NCI-H2196 (cell line): ENCODE results near the gene PARD3B.

Experiments used
- DNase-seq: peaks from one replicate; lab custom pipeline; 2025; ENCODE audit not compliant: unreplicated experiment; lab: John Stamatoyannopoulos, UW

The PARD3B gene

DNA sequence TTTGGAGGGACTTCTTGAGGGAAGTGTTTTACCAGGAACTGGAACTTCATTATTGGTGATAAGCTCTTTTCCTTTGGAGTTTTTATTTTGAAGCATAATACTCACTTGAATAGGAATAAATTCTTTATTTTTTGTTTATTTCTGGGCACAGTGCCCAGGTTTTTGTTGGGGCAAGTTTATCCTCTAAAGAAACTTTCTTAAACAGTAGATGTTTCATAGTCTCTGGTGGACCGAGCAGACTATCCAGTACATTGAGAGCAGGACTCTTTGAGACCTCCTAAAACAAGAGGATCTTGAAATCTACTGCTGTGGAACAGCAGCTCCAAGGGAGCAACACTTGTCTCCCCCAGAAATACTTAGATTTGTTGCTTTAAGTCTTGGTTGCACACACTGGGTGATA is 109.4 kb downstream of the PARD3B start:
- DNase-seq = no peak

DNA sequence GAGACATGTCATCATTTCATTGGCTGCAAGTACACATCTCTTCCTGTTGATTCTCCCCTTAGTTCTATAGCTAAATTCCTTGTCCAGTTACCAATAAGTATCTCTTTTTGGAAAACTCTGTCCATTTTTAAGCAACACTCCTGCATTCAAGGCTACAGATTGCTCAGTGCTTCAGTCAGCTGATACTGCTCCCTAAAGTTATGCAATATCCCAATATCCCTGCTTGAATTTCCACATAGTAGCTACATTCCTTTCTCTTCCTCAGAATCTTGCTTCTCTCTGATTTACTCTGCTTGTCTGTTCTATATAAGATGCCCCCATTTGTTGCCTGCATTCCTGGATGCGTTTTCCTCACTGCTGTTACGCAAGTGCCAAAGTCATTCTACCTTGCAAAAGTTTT is 109.8 kb downstream of the PARD3B start:
- DNase-seq = no peak

DNA sequence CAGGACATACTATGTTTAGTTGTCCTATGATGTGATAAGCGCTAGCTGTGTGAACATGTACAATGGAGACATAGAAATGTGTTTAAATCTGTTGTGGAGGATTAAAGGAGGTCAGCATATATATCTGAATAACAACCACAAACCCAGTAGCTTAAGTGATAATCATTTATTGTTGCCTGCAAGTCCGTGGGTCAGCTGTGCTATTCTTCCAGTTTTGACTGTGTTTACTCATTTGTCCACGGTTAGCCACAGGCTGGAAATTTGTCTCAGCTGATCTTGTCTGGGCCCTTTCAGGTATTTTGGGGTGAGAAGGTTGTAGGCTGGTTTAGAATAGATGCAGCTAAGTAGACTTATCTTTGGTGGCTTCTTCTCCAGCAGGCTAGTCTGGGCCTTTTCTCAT is 110.4 kb downstream of the PARD3B start:
- DNase-seq = no peak

DNA sequence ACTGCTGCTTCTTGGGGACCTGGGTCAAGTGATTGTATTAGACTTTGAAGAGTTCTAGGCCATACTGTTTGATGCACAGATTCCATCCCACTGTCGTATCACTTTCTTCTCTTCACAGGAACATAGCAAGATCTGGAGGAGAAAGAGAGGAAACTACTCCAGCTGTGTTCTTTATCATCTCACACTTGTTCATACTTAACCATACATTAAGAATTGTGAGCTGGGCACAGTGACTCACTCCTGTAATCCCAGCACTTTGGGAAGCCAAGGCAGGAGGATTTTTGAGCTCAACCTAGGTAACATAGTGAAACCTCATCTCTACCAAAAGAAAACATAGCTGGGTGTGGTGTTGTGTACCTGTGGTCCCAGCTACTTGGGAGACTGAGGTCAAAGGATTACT is 111.7 kb downstream of the PARD3B start:
- DNase-seq = no peak

DNA sequence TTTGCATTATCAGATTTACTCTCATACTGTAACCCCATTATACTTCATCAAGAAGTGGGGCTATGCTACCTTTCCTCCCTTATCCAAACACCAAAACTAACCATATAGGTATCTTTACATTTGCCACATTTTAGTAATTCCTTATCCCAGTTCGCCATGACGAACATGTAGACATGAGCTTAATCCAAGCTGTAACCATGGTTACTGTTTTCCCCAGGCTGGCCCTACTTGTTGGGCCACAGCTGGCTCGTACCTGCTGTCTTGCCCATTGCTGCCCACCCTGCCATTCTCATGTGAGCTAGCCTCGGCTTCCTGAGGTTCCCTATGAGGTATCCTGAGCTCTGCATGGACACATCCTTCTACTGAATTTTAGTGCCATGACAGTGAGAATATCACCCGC is 117.7 kb downstream of the PARD3B start:
- DNase-seq = no peak

DNA sequence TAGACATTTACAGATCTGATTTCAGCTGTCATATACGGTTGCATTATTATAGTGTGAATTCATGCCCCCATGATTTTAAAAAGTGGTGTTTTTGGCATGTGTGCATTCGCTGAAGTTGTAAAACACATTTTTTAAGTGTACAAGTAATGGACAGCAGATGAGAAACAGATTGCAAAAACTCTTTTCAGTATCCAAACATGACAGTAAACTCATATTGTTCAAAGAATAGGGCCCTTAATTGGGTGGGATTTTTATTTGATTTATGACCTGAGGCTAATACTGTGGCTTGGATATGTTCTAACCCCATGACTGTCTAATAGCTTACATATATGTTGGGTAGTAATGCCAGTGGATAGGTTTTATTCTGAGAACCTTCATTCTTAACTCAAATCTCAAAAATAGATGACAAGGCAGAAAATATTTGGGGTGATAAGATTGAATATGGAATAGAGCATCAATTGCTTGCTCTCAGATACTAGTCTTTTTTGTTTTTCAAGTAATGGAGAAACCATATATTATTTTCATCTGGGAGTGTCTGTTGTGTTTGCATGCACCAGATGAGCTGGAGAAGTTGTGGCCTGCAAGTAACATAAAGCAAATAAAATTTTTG is 118.6 kb downstream of the PARD3B start:
- DNase-seq = no peak

DNA sequence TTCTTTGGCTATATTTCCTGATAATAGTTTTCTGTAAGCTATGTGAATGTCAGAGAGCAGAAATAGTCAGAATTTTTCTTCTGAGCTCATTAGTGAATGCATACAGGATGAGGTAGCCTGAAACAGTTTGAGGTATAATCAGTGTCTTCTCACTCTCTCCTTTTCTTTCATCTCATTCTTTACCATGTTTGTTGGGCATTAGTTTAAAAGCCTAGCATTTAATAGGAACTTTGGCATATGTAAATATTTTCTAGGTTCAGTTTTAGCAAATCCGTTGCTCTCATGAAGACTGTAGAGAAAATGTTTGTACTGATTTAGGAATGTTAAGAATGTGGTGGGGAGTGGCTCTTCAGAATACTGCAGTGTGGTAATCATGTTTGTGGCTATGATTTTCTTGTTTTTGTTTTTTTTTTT is 119.4 kb downstream of the PARD3B start:
- no peak for DNase-seq

DNA sequence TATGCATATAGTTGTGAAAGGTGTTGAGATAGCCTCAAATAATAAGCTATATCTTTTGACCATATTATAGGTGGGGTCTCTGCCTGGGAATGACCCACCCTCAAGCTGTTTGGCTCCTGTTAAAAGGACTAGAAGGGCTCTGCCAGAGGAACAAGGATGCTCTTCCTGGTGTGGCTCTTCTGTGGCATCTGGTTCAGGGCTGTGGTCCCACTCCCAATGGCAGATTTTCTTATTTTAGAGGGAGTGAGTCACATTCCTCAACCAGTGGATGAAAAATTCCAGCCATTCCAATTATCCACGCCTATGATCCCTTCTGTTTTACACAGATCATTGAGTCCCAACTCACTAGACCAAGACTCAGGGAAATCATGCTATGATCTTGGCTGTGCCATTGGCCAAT is 119.9 kb downstream of the PARD3B start:
- DNase-seq = no peak

DNA sequence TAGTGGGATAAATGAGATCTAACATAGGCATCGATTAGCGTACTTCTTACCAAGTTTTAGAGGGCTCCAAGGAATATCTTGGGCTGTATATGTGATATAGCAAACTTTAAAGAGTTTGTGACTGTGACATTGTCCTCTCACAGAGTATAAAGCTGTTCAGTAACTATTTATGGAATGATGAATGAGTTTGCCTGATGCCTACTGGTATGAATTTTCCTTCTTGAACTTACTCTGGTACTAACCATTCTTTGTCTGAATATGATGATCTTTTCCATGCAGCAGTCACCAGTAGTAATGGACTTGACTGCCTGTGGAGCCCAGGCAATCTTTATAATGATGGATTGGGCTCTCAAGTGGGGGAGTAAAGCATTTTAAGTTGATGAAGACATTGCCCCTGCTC is 120.5 kb downstream of the PARD3B start:
- no peak for DNase-seq

DNA sequence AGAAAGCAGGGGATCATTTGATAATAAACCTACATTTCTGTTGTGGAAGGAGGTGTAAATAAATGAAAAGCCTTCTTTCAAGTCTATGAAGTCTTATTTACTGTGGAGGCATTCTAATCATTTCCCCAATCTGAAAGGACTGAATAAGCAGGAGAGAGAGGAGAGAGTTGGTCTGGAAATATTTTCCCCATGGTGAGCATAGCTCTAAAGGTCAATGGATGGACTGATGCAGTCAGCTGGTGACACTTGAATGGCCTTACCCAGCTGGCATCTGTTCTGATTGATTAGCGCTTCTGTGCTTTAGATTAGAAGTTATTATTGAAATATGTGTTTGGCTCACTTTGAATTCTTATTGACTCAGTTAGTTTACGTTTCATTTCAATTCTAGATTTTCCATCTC is 122.7 kb downstream of the PARD3B start:
- DNase-seq = no peak

DNA sequence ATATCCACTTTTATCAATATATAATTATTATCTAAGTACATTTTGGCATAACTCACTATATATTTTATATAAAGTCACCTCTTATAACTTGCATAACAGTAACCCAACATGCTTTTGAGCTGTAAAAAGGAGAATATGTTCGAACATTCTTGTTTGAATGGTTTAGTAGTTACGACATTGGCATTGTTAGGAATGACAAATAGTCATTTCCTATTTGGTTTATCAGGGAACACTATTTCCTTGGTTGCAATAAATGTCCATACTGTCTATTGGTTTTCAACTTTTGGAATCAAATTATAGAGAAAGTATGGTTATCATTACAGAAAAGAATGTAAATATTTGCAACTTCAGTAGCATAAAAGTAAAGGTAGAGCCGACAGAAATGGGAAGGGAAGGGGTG is 124.1 kb downstream of the PARD3B start:
- no peak for DNase-seq

DNA sequence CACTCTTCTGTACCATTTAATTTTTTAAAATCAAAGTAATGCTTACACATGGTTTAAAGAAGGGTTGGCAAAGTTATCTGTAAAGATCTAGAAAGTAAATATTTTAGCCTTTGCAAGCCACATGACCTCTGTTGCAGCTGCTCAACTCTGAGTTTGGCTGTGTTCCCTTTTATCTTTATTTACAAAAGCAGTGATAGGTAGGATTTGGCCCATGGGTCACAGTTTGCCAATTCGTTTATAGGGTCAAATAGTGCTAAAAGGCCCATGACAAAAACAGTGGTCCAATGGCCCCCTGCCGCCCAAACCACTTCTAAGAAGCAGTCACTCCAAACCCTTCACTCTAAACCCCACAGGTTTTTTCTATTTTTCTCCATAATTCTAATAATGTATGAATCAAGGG is 124.8 kb downstream of the PARD3B start:
- DNase-seq = no peak

DNA sequence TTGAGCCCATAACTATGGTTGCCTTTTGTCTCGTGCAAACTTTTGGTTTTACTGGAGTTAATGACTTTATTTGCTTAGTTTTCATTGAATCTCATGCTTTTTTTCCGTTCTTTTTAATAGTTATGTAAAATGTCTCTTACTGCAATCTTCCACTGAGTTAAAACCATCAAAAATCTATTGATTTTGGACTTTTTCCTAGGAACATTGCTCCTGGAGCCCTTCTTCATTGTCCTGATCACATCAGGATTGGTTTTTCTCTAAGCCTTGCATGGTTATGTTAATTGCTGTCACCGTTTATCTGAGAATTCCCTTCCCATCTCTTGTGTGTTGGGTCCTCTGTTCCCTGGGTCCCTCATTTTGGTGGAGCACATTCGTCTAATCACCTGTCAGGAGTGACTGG is 125.5 kb downstream of the PARD3B start:
- no peak for DNase-seq

DNA sequence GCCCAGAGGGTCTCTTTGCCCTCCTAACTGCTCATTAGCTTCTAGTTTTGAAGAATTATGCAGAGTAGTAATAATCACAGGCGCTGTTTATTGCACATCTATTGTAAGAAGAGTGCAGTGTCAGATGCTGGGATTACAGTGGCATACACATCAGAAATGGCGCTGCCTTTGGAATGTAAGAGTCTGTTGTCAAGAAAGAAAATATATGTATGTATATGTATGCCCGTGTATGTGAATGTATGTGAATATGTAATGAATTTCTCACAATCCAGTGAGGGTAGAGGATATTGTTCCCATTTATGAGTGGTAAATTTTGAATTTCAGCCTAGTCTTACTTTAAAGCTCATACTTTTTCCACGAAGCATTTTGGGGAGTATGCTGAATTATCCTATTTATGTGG is 127.5 kb downstream of the PARD3B start:
- no peak for DNase-seq

DNA sequence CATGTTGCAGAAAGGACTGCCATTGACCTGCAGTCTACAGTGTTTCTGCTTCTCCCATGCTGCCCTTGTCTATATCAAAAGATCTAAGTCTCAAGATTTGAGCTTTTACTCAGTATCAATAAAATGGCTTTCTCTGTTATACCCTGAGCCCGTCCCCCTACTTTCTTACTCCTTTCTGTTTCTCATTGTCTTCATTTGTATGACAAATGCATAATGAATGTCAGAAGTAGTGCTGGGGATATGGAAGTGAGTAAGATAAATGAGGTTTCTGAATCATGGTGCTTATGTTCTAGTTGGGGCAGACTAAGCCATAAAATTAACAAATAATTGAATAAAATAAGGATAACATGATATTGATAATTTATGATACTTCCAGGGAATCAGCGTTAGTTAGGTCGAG is 128.6 kb downstream of the PARD3B start:
- DNase-seq = no peak

DNA sequence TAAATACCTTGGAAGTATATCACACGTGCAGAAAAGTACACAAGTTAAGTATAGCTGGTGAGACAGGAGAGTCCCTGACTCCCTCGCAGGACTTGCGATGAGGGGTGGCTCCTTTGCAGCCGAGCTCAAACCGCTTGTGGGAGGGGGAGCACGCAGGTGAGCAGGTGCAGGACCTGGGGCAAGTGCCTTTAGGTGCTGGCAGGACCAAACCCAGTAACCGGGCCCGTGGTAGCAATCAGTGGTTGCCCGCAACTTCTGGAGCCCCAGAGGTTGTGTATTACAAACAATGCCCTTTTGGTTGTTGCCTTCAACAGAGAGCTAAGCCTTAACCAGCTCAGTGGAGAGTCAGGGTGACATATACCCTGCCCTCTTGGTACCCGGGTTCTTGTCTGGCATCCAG is 132.8 kb downstream of the PARD3B start:
- DNase-seq = no peak

DNA sequence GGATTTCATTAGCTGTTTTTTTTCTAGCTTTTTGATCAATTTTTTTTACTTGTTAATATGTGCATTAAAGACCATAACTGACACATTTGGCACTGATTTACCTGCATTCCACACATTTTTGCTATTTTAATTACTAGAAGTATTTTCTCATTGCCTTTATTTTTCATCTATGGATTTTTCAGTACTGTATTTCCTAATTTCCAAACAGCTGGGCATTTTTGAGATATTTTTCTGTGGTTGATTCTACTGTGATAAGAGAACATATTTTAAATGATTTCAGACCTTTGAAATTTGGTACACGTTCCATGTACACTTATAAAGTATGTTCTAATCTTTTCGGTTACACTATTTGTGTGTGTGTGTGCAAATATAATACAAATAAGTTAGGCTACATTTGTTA is 135.3 kb downstream of the PARD3B start:
- no peak for DNase-seq

DNA sequence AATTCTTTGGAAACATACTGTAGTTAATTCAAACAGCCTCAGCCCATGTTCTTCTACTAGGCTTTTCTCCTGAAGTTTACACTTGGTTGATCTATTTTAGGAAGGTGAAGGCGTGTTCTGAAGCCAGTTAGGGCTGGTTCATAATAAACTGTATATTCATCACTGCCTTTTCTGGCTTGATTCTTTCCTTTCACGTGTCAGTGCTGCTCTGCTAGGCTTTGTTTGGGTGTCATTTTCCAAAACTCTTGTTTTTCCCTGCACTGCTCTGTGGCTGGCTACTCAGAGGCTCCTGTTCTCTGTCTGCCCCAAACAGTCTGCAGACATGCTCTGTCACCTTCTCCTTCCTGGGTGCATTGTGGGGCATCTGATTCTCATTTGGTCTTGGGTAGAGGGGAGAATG is 136.1 kb downstream of the PARD3B start:
- no peak for DNase-seq

DNA sequence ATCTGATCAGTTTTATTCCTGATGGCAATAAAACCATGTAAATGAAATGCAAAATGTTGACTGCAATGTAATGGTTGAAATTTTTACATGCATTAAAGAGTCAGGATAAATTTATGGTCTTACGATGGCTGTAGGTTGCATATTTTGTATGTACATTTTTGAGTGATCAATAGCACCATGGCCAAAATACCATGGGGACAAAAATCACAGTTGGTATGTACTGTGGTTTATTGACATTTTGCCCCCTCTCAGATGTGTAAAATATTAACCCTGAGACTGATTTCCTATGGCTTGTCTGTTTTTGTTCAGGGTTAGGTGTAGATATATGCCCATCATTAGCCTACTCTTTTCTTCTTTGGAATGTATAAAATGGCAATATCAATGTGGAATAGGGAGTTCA is 138.1 kb downstream of the PARD3B start:
- DNase-seq = no peak

DNA sequence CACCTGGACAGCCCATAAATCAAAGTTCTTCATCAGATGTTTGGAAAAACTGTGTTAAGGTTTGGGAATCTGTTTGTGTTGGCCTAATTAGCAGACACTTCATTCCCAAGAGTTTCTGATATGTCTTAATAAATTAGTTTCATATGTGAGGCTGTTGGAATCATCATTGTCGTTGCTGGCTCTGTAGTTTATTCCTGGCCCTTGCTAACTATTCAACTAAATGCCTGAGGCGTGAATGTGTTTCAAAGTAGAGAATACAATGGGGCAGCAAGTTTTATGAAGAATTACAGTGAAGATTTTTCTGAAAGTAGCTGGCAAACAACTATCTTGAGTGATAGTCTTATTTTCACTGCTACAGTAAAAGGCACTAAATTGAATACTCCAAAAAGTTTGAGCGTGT is 141.1 kb downstream of the PARD3B start:
- DNase-seq = no peak

DNA sequence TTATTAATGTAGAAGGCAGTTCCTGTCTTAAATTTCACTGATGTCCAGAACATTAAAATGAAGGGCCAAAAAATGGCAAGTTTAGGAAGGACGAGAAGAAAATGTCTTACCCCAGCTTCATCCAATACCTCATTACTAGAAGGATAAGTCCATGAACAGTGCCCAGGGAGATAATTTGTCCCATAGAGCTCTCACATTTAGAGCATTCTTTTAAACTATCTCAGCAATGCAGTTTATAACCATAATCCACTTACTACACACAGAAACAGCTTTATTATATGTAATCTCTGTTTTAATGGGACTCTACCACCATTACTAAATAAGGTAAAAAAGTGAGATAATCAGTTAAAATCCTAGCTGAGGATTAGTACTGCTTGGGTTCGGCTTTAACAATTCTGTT is 142.5 kb downstream of the PARD3B start:
- no peak for DNase-seq

DNA sequence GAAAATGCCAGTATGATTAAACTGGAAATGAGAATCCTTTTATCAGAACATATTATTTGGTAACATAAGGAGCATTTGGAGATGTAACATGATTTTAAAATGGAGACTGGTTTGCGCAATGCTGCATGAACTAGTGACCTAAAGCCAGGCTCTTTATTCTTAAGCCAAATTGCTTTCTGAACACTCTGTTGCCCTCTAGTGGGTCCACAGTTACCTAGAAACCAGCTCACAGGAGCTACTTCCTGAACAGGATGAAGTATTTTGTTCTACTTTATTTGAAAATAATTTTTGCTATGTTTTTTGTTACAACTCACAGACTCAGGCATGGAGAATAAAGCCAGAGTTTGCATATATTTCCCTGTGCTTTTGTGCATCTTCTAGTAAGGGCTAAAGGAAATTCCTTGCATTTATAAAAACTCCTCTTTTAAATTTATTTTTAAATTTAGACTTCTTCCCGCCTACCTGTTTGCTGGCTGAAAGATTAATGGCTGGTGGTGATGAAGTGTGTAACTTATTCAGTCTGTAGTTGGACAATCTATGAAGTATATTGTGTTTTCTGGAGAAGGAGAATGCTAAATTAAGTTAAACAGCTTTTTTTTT is 146.7 kb downstream of the PARD3B start:
- DNase-seq = peak; percentile 41

DNA sequence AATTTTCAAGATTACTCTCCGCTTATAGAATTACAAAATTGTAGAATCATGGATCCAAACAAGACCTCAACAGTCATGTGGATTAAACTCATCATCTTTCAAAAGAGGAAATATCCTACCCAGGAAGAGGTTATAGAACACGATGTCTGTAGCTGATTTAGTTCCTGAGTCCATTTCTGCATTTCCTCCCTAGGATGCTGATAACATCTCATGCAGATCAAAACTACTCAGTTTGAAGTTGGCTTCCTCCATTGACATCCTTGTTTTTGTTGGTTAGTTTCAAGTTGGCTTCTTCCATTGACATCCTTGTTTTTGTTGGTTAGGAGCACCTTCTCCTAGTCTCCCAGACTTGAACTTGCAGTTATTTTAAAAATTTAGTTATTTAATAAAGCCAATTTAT is 147.5 kb downstream of the PARD3B start:
- no peak for DNase-seq
